ENCODE data around the gene HMGN3.

DNA sequence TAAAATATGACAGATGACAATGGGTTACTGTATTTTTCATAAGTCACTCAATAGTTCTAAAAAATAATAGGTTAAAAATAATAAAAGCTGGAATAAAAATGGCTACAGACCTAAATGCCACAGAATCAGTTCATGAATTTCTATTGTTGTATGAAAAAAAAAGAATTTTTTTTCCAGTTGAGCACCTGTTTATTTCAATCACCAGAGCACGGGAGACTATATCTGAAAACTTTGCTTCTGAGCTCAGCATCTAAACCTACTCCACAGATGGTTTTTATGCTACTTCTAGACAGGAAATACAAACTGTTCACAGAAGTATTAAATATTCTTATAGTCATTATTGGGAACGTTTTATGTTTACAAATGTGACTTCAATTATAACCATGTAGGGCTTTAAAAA is 50.4 kb downstream of the HMGN3 start:
- TF ChIP-seq, protein P1, sequence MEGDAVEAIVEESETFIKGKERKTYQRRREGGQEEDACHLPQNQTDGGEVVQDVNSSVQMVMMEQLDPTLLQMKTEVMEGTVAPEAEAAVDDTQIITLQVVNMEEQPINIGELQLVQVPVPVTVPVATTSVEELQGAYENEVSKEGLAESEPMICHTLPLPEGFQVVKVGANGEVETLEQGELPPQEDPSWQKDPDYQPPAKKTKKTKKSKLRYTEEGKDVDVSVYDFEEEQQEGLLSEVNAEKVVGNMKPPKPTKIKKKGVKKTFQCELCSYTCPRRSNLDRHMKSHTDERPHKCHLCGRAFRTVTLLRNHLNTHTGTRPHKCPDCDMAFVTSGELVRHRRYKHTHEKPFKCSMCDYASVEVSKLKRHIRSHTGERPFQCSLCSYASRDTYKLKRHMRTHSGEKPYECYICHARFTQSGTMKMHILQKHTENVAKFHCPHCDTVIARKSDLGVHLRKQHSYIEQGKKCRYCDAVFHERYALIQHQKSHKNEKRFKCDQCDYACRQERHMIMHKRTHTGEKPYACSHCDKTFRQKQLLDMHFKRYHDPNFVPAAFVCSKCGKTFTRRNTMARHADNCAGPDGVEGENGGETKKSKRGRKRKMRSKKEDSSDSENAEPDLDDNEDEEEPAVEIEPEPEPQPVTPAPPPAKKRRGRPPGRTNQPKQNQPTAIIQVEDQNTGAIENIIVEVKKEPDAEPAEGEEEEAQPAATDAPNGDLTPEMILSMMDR (IDR thresholded peaks at IDR 0.05): no peak
- no peak for TF ChIP-seq POLR2A (IDR thresholded peaks at IDR 0.05)

All from thyroid gland (tissue), 4 donors.